Frontal cortex (tissue), 4 donors: ENCODE data around the gene ROBO1. TPM values are rescaled to one million over a fixed set of nuclear protein-coding genes. Genes with fewer than 3 reads are reported as not detected.
"Not testable (repeated sequence)": the region's sequence is repeated elsewhere in the genome, so short reads cannot be mapped to it uniquely, and the experiment has no call there.

Experiments
- DNase-seq, 2 donors: peaks; one replicate each; pipeline ENCODE4 v3.0.0; 2012; ENCODE audit warnings: low spot score in 2 of 2
- FAIRE-seq: peaks from 2 replicates; lab custom pipeline; 2012; peaks lifted over from hg19 to GRCh38; lab: Jason Lieb, UNC
- total RNA-seq: library from RNA; depleted of rRNA; stranded (reverse); fragments of >200 nt; gene quantifications from one replicate; pipeline ENCODE4 v1.2.3, GENCODE V29; 2014
- donor health status: control.
- donor health status: control.
- donor health status: control.

ROBO1 gene
- total RNA-seq, 1 donor from 2014 or later: 296 TPM

- DNase-seq: no peak
- peak; percentile 82 for FAIRE-seq
Measured at GRCh38 chr3:78761126-78761525, 1006.7 kb downstream of the ROBO1 start.

- DNase-seq: no peak
- FAIRE-seq: no peak
Measured at GRCh38 chr3:78757731-78758130, 1010.1 kb downstream of the ROBO1 start.

GRCh38 chr3:78754066-78754743, 1013.6 kb downstream of the ROBO1 start:
- DNase-seq: no peak
- FAIRE-seq: peak; percentile 44

- DNase-seq (no peak), FAIRE-seq (no peak)
Measured at GRCh38 chr3:78751266-78751665, 1016.5 kb downstream of the ROBO1 start.

- not testable (repeated sequence) for DNase-seq, FAIRE-seq
Measured at GRCh38 chr3:78750291-78750690, 1017.5 kb downstream of the ROBO1 start.

- no peak for DNase-seq
- no peak for FAIRE-seq
Measured at GRCh38 chr3:78749056-78749455, 1018.7 kb downstream of the ROBO1 start.

- FAIRE-seq: no peak
- no peak for DNase-seq
Measured at GRCh38 chr3:78745847-78746246, 1022.0 kb downstream of the ROBO1 start.

- FAIRE-seq (no peak), DNase-seq (no peak)
Measured at GRCh38 chr3:78742491-78742890, 1025.3 kb downstream of the ROBO1 start.

- no peak for DNase-seq
Measured at GRCh38 chr3:78742041-78742440, 1025.8 kb downstream of the ROBO1 start.

GRCh38 chr3:78741066-78741645, 1026.6 kb downstream of the ROBO1 start:
- peak; percentile 80 for FAIRE-seq
- DNase-seq: no peak

More at GRCh38 chr3:78742041-78742440, 1025.8 kb downstream of the ROBO1 start:
- no peak for FAIRE-seq

- FAIRE-seq (no peak), DNase-seq (no peak)
Measured at GRCh38 chr3:78738833-78739232, 1029.0 kb downstream of the ROBO1 start.

GRCh38 chr3:78737988-78738387, 1029.8 kb downstream of the ROBO1 start:
- no peak for FAIRE-seq
- DNase-seq: no peak

GRCh38 chr3:78736863-78737262, 1030.9 kb downstream of the ROBO1 start:
- no peak for DNase-seq
- FAIRE-seq: no peak

GRCh38 chr3:78734048-78734637, 1033.7 kb downstream of the ROBO1 start:
- DNase-seq: no peak
- FAIRE-seq: no peak

- DNase-seq (no peak), FAIRE-seq (no peak)
Measured at GRCh38 chr3:78732893-78733292, 1034.9 kb downstream of the ROBO1 start.

GRCh38 chr3:78732471-78732870, 1035.3 kb downstream of the ROBO1 start:
- DNase-seq: no peak
- FAIRE-seq: no peak

- FAIRE-seq (no peak), DNase-seq (no peak)
Measured at GRCh38 chr3:78729946-78730345, 1037.9 kb downstream of the ROBO1 start.

GRCh38 chr3:78728406-78729145, 1039.2 kb downstream of the ROBO1 start:
- FAIRE-seq: peak; percentile 31
- peak; percentile 13 for DNase-seq

- DNase-seq (no peak), FAIRE-seq (no peak)
Measured at GRCh38 chr3:78726545-78726944, 1041.3 kb downstream of the ROBO1 start.

- FAIRE-seq (peak; percentile 34), DNase-seq (no peak)
Measured at GRCh38 chr3:78725703-78726246, 1042.0 kb downstream of the ROBO1 start.
